GM18858 (cell line): ENCODE data around the gene CMC4.

Experiments used
- ATAC-seq: cut with Tn5 transposase; IDR thresholded peaks from one replicate; pipeline ENCODE4 v1.9.1; 2021; ENCODE audit not compliant: unreplicated experiment

CMC4 gene

GRCh38 chrX:155054255-155054654, 16.7 kb downstream of the CMC4 start:
- no peak for ATAC-seq

DNA sequence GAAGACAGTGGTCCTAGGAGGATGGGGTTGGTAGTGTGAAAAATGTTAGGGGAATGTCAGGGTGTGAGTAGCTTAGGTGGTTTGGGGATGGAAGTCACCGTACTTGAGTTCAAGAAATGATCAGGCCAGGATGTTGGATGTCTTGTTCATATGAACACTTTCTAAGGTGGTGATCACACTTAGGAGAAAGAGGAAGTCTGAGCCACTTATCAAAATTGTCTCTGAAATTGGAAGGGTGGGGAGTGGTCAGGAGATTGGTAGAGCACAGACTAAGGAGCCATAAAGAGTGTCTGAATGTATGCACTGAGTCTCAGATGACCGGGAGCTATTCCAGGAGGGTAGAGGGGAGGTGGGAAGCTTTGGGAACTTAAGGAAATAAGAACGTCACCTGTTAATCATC, 17.3 kb downstream of the CMC4 start:
- ATAC-seq: no peak

GRCh38 chrX:155052738-155053498, 18.0 kb downstream of the CMC4 start:
- no peak for ATAC-seq

GRCh38 chrX:155048977-155049619, 21.8 kb downstream of the CMC4 start:
- no peak for ATAC-seq

- ATAC-seq: no peak
Measured at GRCh38 chrX:155046811-155047528, 24.0 kb downstream of the CMC4 start.

DNA sequence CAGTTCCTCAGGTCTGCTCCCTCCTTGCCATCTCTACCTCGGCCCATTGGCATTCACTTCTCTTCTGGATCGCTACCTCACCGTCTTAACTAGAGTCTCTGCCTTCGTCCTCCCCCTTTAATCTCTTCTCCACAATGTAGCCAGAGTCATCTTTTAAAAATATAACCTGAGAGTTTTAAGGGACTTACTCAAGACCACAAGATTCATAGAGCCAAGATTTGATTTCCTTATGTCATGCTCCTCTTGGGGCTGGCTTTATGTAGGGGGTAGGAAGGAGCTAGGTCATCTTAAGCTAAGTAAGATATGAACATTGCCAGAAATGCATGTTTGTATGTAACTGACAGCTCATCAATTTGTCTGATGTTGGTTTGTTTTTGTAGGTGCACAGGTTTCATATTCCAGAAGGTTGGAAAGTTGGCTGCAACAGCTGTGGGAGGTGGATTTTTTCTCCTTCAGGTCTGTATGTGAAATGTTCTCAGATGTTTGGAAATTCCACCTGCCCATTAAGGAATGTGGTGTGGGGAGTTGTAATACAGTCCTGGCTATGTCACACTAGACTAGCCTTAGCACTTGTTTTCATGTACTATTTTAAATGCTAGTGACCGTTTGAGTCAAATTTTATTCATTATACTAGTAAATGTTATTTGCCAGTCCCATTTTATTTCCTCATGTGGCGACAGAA, 24.7 kb downstream of the CMC4 start:
- no peak for ATAC-seq

GRCh38 chrX:155035688-155036087, 35.2 kb downstream of the CMC4 start:
- ATAC-seq: no peak

DNA sequence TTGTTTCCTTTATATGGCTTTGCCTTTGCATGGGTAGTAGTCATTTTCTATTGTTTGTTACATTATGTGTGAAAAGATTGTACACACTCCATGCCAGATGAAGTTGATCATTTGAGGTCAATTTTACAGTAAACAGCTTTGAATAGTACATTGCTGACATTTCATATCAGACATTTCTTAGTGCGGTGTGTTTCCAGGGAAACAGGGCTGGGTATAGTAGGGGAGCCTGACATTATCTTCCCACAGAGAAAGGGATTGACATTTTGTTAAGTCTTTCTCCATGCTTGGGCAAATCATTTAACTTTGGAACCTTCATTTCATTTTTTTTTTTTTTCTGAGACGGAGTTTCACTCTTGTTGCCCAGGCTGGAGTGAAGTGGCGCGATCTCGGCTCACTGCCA, 39.3 kb downstream of the CMC4 start:
- ATAC-seq: no peak

- ATAC-seq: no peak
Measured at GRCh38 chrX:155028877-155029291, 42.1 kb downstream of the CMC4 start.

GRCh38 chrX:155028129-155028528, 42.8 kb downstream of the CMC4 start:
- ATAC-seq: no peak

DNA sequence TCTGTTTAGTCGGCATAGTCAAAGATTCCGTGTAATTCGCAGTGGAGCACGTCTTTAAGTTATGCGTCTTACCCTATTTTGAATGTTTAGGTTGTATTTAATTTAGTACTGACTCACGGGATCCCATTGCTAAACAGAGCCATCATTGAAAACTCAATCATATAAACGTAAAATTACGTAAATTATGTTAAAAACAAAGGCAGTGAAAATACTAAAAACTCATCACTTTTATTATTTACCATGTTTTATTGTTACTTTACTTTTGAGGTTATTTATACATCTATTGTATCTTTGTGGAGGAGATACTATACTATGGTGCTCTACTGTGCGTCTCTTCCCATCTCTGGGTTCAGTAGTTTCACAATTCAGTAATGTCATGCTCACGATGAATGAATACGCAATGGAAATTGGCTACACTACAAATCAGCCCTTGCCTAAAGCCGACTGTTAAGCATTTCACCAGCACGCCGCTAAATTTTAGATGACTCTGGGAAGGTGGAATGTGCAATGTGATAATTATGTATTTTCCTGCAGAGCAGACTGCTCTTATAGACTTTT, 43.3 kb downstream of the CMC4 start:
- no peak for ATAC-seq

GRCh38 chrX:155026727-155027508, 44.0 kb downstream of the CMC4 start, which contains the start of gene FUNDC2:
FUNDC2 (plus strand) TSS chrX:155026844; CDS start chrX:155026939, 95 bp downstream.
- peak; percentile 69 for ATAC-seq

GRCh38 chrX:155026420-155026726, 44.6 kb downstream of the CMC4 start:
- ATAC-seq: no peak

DNA sequence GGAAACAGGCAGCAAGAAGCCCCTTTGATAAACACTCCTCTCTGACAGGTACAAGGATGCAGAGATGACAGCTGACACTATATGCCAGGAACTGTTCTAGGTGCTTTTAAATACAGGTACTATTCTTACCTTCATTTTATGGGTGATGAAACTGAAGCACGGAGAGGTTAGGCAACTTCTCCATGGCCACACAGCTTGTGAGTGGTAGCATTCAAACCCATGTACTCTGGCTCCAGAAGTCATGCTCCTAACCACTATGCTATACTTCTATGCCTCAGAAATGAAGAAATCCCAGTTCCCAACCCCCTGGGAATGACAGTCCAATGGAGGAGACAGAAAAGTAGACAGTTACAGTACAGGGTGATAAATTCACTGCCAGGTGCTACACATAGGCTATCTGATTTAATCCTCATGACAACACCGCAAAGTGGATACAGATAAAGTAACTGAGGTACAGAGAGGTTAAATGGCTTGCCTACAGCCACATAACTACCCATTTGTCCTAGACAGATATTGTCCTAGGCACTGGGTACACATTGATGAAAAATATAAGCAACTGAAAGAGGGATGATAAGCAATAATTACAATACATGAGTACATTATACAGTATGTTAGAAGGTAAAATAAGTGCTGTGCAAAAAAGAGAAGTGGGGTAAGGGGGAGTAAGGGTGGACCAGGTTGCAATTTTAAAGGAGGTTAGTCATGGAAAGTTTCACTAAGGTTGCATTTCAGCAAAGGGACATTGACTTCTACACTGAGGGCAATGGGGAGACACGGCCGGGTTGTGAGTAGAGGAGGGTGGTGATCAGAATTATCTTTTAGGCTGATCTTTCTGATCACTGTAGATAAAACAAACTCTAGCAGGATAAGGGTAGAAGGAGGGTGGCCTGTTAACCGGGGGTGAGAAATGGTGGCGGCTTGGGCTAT, 46.8 kb downstream of the CMC4 start:
- ATAC-seq: no peak

GRCh38 chrX:155022585-155022984, 48.4 kb downstream of the CMC4 start, which contains the start of gene F8:
F8 (minus strand) TSS chrX:155022723; CDS start chrX:155022552, 171 bp downstream.
- ATAC-seq: no peak

DNA sequence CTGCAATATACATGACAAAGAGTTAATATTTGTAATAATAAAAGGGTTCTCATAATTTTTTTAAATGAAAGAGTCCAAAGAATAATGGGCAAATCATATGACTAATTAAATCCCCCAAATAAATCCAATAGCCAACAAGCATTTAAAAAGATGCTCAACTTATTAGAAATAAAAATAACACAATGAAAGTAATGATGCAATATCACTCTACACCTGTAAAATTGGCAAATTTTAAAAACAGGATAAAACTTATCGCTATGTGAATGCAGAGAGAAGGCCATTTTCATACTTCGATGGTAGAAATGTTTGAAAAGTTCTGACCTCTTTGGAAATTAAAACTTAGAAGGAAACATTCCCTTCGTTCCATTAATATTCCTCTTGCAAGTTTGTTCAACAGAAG, 50.3 kb downstream of the CMC4 start:
- ATAC-seq: no peak
